WTC11 (cell line): ENCODE data around the gene HERC2. TPM values are rescaled to one million over a fixed set of nuclear protein-coding genes. Genes with fewer than 3 reads are reported as not detected.

Experiments
- ATAC-seq: fragments of 200-7000 bp; cut with Tn5 transposase; 2 replicates; pipeline ENCODE4 v1.10.0; 2021; ENCODE audit warnings: mild to moderate bottlenecking, moderate library complexity
- CTCF ChIA-PET: fragments of 300-600 bp; sonication (Branson Sonifier 250); formaldehyde crosslinking; loops from one replicate; lab custom pipeline; 2021; ENCODE audit warnings: antibody characterized with exemption; lab: Charles Lee
- POLR2A ChIA-PET: fragments of 350-600 bp; sonication (Branson Sonifier 250); formaldehyde crosslinking; loops from one replicate; lab custom pipeline; 2021; ENCODE audit warnings: antibody characterized with exemption; lab: Charles Lee
- DNase-seq: peaks from one replicate; pipeline ENCODE4 v3.0.0; 2021; ENCODE audit warnings: low spot score
- H3K27ac Mint-ChIP-seq: 2 replicates; pipeline ENCODE4 v1.8.0; 2021; ENCODE audit warnings: mixed read lengths
- H3K27me3 Mint-ChIP-seq: 2 replicates; pipeline ENCODE4 v1.8.0; 2021; ENCODE audit warnings: low read depth, mild to moderate bottlenecking, moderate library complexity, mixed read lengths
- H3K36me3 Mint-ChIP-seq: 2 replicates; pipeline ENCODE4 v1.8.0; 2021; ENCODE audit warnings: mixed read lengths
- H3K4me1 Mint-ChIP-seq: 2 replicates; pipeline ENCODE4 v1.8.0; 2022; ENCODE audit warnings: mixed read lengths
- H3K4me3 Mint-ChIP-seq: 2 replicates; pipeline ENCODE4 v1.8.0; 2021; ENCODE audit warnings: mild to moderate bottlenecking, moderate library complexity, mixed read lengths
- H3K9me3 Mint-ChIP-seq: 2 replicates; pipeline ENCODE4 v1.8.0; 2021; ENCODE audit warnings: mixed read lengths
- ATF2 ChIP-seq: sonication (generic); formaldehyde crosslinking; IDR thresholded peaks from 2 replicates; pipeline ENCODE4 v1.8.1; 2022; ENCODE audit warnings: low read depth, missing genetic modification reagents, borderline replicate concordance
- CREB1 ChIP-seq: sonication (generic); formaldehyde crosslinking; IDR thresholded peaks from 2 replicates; pipeline ENCODE4 v1.8.0; 2023; ENCODE audit warnings: mild to moderate bottlenecking, missing genetic modification reagents
- ERG ChIP-seq: fragments of 250-450 bp; sonication (Bioruptor Pico); IDR thresholded peaks from 2 replicates; pipeline ENCODE4 v1.8.0; 2021; ENCODE audit warnings: mild to moderate bottlenecking
- HMGXB4 ChIP-seq: sonication (generic); formaldehyde crosslinking; IDR thresholded peaks from 2 replicates; pipeline ENCODE4 v1.8.1; 2023; ENCODE audit warnings: mild to moderate bottlenecking, moderate library complexity, missing genetic modification reagents
- PRDM15 ChIP-seq: sonication (generic); formaldehyde crosslinking; IDR thresholded peaks from 2 replicates; pipeline ENCODE4 v1.8.0; 2022; ENCODE audit warnings: missing genetic modification reagents
- total RNA-seq: library from RNA; stranded (reverse); gene quantifications from 3 replicates; pipeline ENCODE4 v1.2.3, GENCODE V29; 2021
- TF ChIP-seq, protein P1 (sequence below): sonication (generic); formaldehyde crosslinking; IDR thresholded peaks from 2 replicates; pipeline ENCODE4 v1.8.1; 2022; ENCODE audit warnings: missing genetic modification reagents, borderline replicate concordance

HERC2 gene
- total RNA-seq, 1 experiment from 2014 or later, result 81.5 TPM

DNA sequence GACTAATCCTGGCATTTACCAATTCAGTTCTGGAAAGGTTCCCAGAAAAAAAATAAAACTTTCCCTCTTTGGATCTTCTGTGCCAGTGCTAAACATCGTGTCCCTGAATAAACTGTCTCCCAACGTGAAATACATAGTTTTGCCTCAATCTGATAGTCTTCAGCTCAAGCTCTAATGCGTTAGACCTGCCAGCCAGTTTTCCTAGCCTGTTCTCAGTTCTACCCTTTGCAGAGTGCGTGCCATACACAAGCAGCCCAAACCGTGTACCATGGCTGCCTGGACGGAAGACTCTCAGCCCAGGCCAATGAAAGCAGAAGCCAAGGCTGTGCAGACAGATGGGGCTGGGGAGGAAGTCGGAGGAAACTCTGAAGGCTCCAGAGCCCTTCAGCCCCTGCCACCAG is 211.5 kb downstream of the HERC2 start (continued):
- TF ChIP-seq ATF2 (CRISPR knock-in tag) (no peak), PRDM15 (CRISPR knock-in tag) (no peak), ERG (CRISPR knock-in tag) (no peak)
- TF ChIP-seq, protein P1, sequence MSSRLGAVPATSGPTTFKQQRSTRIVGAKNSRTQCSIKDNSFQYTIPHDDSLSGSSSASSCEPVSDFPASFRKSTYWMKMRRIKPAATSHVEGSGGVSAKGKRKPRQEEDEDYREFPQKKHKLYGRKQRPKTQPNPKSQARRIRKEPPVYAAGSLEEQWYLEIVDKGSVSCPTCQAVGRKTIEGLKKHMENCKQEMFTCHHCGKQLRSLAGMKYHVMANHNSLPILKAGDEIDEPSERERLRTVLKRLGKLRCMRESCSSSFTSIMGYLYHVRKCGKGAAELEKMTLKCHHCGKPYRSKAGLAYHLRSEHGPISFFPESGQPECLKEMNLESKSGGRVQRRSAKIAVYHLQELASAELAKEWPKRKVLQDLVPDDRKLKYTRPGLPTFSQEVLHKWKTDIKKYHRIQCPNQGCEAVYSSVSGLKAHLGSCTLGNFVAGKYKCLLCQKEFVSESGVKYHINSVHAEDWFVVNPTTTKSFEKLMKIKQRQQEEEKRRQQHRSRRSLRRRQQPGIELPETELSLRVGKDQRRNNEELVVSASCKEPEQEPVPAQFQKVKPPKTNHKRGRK, result no peak

DNA sequence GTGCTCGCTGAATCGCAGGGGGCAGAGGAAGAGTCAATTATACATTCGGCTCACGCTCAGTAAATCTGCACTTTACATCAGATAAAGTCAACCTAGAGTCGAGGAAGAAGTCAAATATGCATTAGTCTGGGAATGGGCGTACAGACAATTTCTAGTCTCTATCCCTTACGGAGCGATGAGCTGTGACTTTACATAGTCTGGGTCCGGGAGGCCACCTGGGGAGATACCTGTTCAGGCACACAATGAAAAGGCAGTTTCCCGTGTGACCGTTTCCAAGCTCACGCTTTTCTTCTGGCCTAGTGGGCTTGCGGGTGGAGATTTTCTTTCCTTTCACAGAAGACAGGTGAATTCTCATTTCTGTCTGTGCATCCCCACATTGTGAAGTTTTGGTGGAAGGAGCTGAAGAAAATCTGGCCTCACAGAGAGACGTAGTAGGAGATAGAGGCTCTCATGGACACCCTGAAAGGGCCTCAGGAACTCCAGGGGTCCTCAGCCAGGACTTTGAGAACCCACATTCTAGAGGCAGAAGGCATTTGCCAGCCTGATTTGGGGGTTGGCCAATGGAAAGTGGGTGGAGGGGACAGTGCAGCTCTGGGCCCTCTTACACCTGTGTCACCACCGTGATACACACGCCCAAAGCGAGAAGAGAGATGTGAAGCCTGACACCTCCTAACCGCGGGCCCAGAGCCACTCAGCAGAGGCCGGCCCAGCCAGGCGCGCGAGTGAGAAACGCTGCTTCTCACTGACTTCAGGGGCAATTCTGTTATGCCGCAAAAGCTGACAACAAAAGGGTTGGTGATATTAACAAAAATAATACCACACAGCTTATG is 212.1 kb downstream of the HERC2 start:
- H3K4me1 Mint-ChIP-seq, result peaks cover 4% of the 10 kb centered on the region
- no peak for ATAC-seq
- H3K9me3 Mint-ChIP-seq, result no peaks in the 10 kb centered on the region
- 0 out of 2 replicates have a peak overlapping the region, but pooled peaks have one; percentile 11 for H3K27ac Mint-ChIP-seq
- no peak overlapping the region for H3K4me3 Mint-ChIP-seq
- peaks cover 35% of the 10 kb centered on the region for H3K27me3 Mint-ChIP-seq
- CTCF ChIA-PET, result interaction anchor here (0.6 to 2.1 kb wide), 4 partner anchors 11 to 429 kb away, joined by 3 to 12 read pairs (median 7); partner anchors contain the start of gene OCA2
- no peak for DNase-seq
- no peak for TF ChIP-seq CREB1 (CRISPR knock-in tag)
- TF ChIP-seq, all 79 proteins: peak for 0
- H3K36me3 Mint-ChIP-seq, result peaks cover 32% of the 10 kb centered on the region
- POLR2A ChIA-PET, result no interaction called here

DNA sequence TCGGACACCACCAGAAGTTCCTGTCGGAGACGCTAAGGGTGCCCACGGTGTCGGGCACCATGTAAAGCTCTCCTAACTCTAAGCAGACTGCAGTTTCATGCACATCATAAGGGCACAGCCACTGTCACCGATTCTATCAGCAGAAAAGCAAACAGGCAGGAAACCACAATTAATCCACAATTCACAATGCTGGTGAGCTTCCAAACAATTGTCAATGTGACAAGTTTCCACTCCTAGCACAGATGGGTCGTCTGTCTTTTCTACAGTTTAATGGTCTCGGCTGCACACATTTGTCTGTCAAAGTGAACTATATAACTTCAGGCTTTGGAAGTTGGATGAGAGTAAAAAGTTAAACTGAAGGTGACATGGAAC is 214.1 kb downstream of the HERC2 start:
- H3K27ac Mint-ChIP-seq, result no peak overlapping the region

More for the DNA sequence above, 214.1 kb downstream of the HERC2 start:
- ATAC-seq (no peak), DNase-seq (no peak)
- POLR2A ChIA-PET, result no interaction called here
- no peaks in the 10 kb centered on the region for H3K9me3 Mint-ChIP-seq
- peaks cover 10% of the 10 kb centered on the region for H3K4me1 Mint-ChIP-seq
- peaks cover 52% of the 10 kb centered on the region for H3K27me3 Mint-ChIP-seq
- H3K4me3 Mint-ChIP-seq, result peak overlapping the region; percentile 86
- TF ChIP-seq HMGXB4 (CRISPR knock-in tag), result no peak
- H3K36me3 Mint-ChIP-seq, result peaks cover 17% of the 10 kb centered on the region
- CTCF ChIA-PET, result interaction anchor here (1.1 to 2.3 kb wide), 4 partner anchors 9 to 86 kb away, joined by 3 to 12 read pairs (median 8); partner anchors contain the start of gene OCA2
